Natural killer cell (primary cell): ENCODE data around the gene RNU11. TPM values are rescaled to one million over a fixed set of nuclear protein-coding genes. Genes with fewer than 3 reads are reported as not detected.
A peak's percentile ranks its signal among the peaks of the same experiment; 100 is the strongest.
"Not testable (repeated sequence)": the region's sequence is repeated elsewhere in the genome, so short reads cannot be mapped to it uniquely, and the experiment has no call there.

Source experiments
- ATAC-seq, 3 donors: fragments of 150-1000 bp in 2 of 3; fragments of 200-7000 bp in 1 of 3; cut with Tn5 transposase; 1 replicate in 1 of 3; 2 replicates in 2 of 3; pipeline ENCODE4 v1.10.0; 2021; ENCODE audit warnings: mild to moderate bottlenecking in 2 of 3, moderate library complexity in 2 of 3
- DNase-seq, 2 donors: peaks; one replicate each; pipeline versions ENCODE4 v3.0.0 to v3.0.0-alpha.2; 2013 to 2021; ENCODE audit warnings: mixed read lengths in 1 of 2
- H3K27ac ChIP-seq: one replicate; pipeline ENCODE4 v1.5.1; 2013; ENCODE audit warnings: mild to moderate bottlenecking, low read length
- H3K27me3 ChIP-seq: one replicate; pipeline ENCODE4 v1.6.1; 2013; ENCODE audit warnings: low read length; ENCODE audit not compliant: control insufficient read depth, insufficient read depth
- H3K36me3 ChIP-seq: one replicate; pipeline ENCODE4 v1.6.1; 2013; ENCODE audit warnings: low read length; ENCODE audit not compliant: control insufficient read depth, insufficient read depth
- H3K4me1 ChIP-seq: one replicate; pipeline ENCODE4 v1.6.1; 2013; ENCODE audit warnings: low read length; ENCODE audit not compliant: control insufficient read depth, insufficient read depth
- H3K4me3 ChIP-seq: one replicate; pipeline ENCODE4 v1.5.1; 2013; ENCODE audit warnings: low read length
- H3K9me3 ChIP-seq: one replicate; pipeline ENCODE4 v1.6.1; 2013; ENCODE audit warnings: low read length; ENCODE audit not compliant: control insufficient read depth, insufficient read depth
- H3K27ac Mint-ChIP-seq, 2 donors: one replicate each; pipeline ENCODE4 v1.8.0; 2022; ENCODE audit warnings: mild to moderate bottlenecking in 2 of 2, mixed read lengths in 2 of 2, moderate library complexity in 1 of 2
- H3K27me3 Mint-ChIP-seq, 2 donors: one replicate each; pipeline ENCODE4 v1.8.0; 2022; ENCODE audit warnings: low read depth in 2 of 2, mixed read lengths in 2 of 2
- H3K36me3 Mint-ChIP-seq: one replicate; pipeline ENCODE4 v1.8.0; 2022; ENCODE audit warnings: mixed read lengths
- H3K4me1 Mint-ChIP-seq, 2 donors: one replicate each; pipeline ENCODE4 v1.8.0; 2022; ENCODE audit warnings: mixed read lengths in 2 of 2
- H3K4me3 Mint-ChIP-seq: one replicate; pipeline ENCODE4 v1.8.0; 2022; ENCODE audit warnings: mild to moderate bottlenecking, moderate library complexity, mixed read lengths
- H3K9me3 Mint-ChIP-seq, 2 donors: one replicate each; pipeline ENCODE4 v1.8.0; 2022; ENCODE audit warnings: mixed read lengths in 2 of 2
- WGBS: methylation state at CpG from one replicate; pipeline ENCODE4 v1.1.7; 2013; ENCODE audit warnings: missing lambda C conversion rate; ENCODE audit not compliant: insufficient coverage; 5-methylcytosine and 5-hydroxymethylcytosine counted together
- intact Hi-C: fragments of 100-400 bp; cut with micrococcal nuclease; formaldehyde crosslinking; loops from one replicate; pipeline ENCODE4 v1.14.2; 2022
- total RNA-seq, 4 donors: library from RNA; stranded (reverse); fragments of 120-200 nt in 1 of 4; gene quantifications; one replicate each; pipeline versions ENCODE4 v1.2.3 to v1.2.4, GENCODE V29; 2013 to 2022
- TF ChIP-seq, protein P1 (sequence below): fragments of 200-600 bp; IDR thresholded peaks from one replicate; pipeline ENCODE4 v1.8.0; 2022; ENCODE audit warnings: antibody characterized with exemption

Gene RNU11
- total RNA-seq, 3 donors from 2014 or later (not counting 1 experiment from before 2014, with no cell fraction given): not detected

DNA sequence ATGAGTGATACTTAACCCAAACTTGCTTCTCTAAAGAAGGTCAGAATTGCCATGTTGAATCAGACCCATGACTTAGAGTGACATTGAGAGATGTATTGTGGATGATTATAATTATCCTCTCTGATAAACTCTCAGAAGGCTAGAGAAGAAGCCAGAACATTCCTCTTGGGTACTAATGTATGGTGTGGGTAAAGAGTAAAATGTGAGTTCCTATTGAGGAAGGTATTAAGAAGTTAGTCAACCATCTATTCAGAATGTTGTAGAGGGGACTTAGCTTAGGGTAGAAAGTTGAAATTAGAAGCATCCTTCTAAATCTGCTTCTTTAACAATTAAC is 27.5 kb downstream of the RNU11 start:
- Mint-ChIP-seq H3K27ac (peak overlapping the region in 1 of 2 donors; percentile 44), H3K27me3 (no peaks in the 10 kb centered on the region), H3K36me3 (no peaks in the 10 kb centered on the region), H3K9me3 (no peaks in the 10 kb centered on the region), H3K4me1 (peaks cover 0 to 5% of the 10 kb centered on the region in 2 donors), H3K4me3 (no peak overlapping the region)
- intact Hi-C loops: no loop called here
- Histone ChIP-seq H3K9me3 (no peaks in the 10 kb centered on the region), H3K4me3 (no peak overlapping the region), H3K4me1 (no peaks in the 10 kb centered on the region), H3K36me3 (peaks cover 1% of the 10 kb centered on the region), H3K27ac (no peak overlapping the region), H3K27me3 (no peaks in the 10 kb centered on the region)
- TF ChIP-seq, protein P1, sequence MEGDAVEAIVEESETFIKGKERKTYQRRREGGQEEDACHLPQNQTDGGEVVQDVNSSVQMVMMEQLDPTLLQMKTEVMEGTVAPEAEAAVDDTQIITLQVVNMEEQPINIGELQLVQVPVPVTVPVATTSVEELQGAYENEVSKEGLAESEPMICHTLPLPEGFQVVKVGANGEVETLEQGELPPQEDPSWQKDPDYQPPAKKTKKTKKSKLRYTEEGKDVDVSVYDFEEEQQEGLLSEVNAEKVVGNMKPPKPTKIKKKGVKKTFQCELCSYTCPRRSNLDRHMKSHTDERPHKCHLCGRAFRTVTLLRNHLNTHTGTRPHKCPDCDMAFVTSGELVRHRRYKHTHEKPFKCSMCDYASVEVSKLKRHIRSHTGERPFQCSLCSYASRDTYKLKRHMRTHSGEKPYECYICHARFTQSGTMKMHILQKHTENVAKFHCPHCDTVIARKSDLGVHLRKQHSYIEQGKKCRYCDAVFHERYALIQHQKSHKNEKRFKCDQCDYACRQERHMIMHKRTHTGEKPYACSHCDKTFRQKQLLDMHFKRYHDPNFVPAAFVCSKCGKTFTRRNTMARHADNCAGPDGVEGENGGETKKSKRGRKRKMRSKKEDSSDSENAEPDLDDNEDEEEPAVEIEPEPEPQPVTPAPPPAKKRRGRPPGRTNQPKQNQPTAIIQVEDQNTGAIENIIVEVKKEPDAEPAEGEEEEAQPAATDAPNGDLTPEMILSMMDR: no peak
- DNase-seq (no peak), ATAC-seq (no peak)

DNA sequence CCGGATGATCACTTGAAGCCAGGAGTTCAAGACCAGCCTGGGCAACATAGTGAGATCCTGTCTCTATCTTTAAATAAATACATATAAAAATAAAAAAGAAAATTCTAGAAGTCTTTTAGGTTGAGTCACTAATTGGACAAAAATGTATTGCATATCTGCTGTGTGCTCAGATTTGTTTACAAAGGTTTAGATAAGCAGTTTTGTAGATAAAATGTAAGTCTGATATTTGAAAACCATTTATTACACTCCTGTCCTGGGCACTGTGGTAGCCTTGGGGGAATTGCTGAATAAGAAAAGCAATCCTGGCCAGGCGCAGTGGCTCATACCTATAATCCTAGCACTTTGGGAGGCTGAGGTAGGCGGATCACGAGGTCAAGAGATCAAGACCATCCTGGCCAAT is 31.8 kb downstream of the RNU11 start:
- H3K9me3 Mint-ChIP-seq: no peaks in the 10 kb centered on the region
- intact Hi-C loops: loop anchor here (5.0 kb wide), 1 partner anchor 38 kb away; the partner anchor contains the start of gene TAF12
- no peak for ATAC-seq

DNA sequence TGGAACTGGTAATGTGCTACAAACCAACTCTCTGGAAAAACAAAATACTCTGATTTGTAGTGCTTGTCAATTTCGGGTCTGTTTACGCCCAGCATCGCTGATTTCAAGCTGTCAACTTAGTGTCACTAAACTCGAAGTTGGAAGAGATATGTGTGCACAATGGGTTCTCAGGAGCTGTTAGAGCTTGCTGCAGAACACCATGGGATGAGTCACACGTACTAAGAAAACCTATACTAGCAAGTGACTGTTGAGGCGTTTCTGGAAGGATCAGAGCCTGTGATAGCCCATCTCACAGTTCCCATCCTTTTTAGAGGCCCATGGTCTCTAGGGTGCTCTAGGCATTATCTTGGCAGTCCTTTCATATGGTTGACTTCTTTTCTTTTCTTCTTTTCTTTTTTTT is 34.4 kb downstream of the RNU11 start:
- H3K4me1 ChIP-seq: no peaks in the 10 kb centered on the region
- peaks cover 27% of the 10 kb centered on the region for H3K36me3 ChIP-seq
- TF ChIP-seq, protein P1: no peak
- Mint-ChIP-seq H3K36me3 (no peaks in the 10 kb centered on the region), H3K27me3 (no peaks in the 10 kb centered on the region), H3K4me3 (no peak overlapping the region), H3K4me1 (peaks cover 5 to 9% of the 10 kb centered on the region in 2 donors), H3K27ac (no peak overlapping the region), H3K9me3 (no peaks in the 10 kb centered on the region)
- WGBS: 95% methylated on average over 6 of the region's 6 CpGs
- no peak for ATAC-seq
- DNase-seq: no peak
- H3K9me3 ChIP-seq: no peaks in the 10 kb centered on the region
- intact Hi-C loops: loop anchor here (5.0 kb wide), 1 partner anchor 41 kb away; the partner anchor contains the start of gene TAF12
- no peaks in the 10 kb centered on the region for H3K27me3 ChIP-seq
- H3K4me3 ChIP-seq: no peak overlapping the region
- H3K27ac ChIP-seq: no peak overlapping the region

More for the DNA sequence above, 31.8 kb downstream of the RNU11 start:
- 100% methylated on average over 4 of the region's 4 CpGs for WGBS
- Histone ChIP-seq H3K27me3 (no peaks in the 10 kb centered on the region), H3K4me1 (no peaks in the 10 kb centered on the region), H3K27ac (no peak overlapping the region), H3K36me3 (peaks cover 21% of the 10 kb centered on the region), H3K4me3 (no peak overlapping the region), H3K9me3 (no peaks in the 10 kb centered on the region)
- Mint-ChIP-seq H3K4me3 (no peak overlapping the region), H3K27me3 (no peaks in the 10 kb centered on the region), H3K4me1 (peaks cover 0 to 9% of the 10 kb centered on the region in 2 donors), H3K36me3 (no peaks in the 10 kb centered on the region), H3K27ac (no peak overlapping the region)
- TF ChIP-seq, protein P1: no peak
- DNase-seq: no peak

DNA sequence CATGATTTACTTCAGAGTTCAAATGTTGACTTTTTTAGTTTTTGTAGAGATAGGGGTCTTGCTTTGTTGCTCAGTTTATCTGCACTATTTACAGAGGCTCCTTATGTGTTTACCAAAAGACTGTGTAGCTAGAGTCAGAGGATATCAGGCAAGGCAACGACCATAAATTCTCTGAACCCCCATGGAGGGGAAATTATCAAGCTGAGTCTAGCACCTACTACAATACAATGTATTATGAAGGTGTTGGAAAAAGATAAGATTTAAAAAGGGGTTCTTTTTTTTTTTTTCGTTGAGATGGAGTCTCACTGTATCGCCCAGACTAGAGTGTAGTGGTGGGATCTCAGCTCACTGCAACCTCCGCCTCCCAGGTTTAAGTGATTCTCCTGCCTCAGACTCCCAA is 36.5 kb downstream of the RNU11 start:
- Histone ChIP-seq H3K9me3 (no peaks in the 10 kb centered on the region), H3K36me3 (peaks cover 32% of the 10 kb centered on the region), H3K27me3 (no peaks in the 10 kb centered on the region), H3K4me3 (no peak overlapping the region), H3K4me1 (no peaks in the 10 kb centered on the region), H3K27ac (no peak overlapping the region)
- Mint-ChIP-seq H3K27me3 (no peaks in the 10 kb centered on the region), H3K4me1 (peaks cover 5 to 9% of the 10 kb centered on the region in 2 donors), H3K4me3 (no peak overlapping the region), H3K36me3 (no peaks in the 10 kb centered on the region), H3K27ac (no peak overlapping the region), H3K9me3 (no peaks in the 10 kb centered on the region)
- TF ChIP-seq, protein P1: no peak
- ATAC-seq: no peak
- intact Hi-C loops: loop anchor here (5.0 kb wide), 1 partner anchor 43 kb away; the partner anchor contains the start of gene TAF12
- no peak for DNase-seq
- 92% methylated on average over 3 of the region's 4 CpGs for WGBS

DNA sequence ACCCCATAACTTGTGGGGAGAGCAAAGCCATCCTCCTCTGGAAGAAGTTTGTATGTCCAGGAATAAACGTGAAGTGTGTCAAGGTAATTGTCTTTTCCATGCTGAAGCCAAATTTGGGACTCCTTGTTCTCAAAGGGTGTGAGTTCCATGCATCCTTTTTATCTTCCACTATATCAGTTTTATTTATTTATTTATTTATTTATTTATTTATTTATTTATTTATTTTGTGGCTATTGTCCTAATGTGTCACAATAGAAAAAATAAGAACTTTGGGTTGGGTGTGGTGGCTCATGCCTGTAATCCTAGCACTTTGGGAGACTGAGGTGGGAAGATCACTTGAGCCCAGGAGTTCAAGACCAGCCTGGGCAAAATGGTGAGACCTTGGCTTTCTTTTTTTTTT is 43.2 kb downstream of the RNU11 start:
- H3K27ac ChIP-seq, ATAC-seq, H3K4me3 ChIP-seq, intact Hi-C loops, H3K4me1 Mint-ChIP-seq, H3K9me3 ChIP-seq, H3K27me3 ChIP-seq, H3K9me3 Mint-ChIP-seq, H3K4me3 Mint-ChIP-seq, H3K36me3 Mint-ChIP-seq, H3K4me1 ChIP-seq, DNase-seq, H3K27me3 Mint-ChIP-seq: not testable (repeated sequence)
- WGBS: 100% methylated on average over 1 of the region's 1 CpG
- H3K27ac Mint-ChIP-seq: peak overlapping the region in 1 of 2 donors; percentile 3
- peaks cover 31% of the 10 kb centered on the region for H3K36me3 ChIP-seq
